ENCODE measurements around the gene VN1R5.

GRCh38 chr1:247224822-247225221, 31.1 kb upstream of the VN1R5 start:
- TF ChIP-seq CTCF (IDR thresholded peaks at IDR 0.05; ENCODE audit: low read depth, low read length, poor library complexity, severe bottlenecking): no peak
- TF ChIP-seq EZH2phosphoT487 (IDR thresholded peaks at IDR 0.05; ENCODE audit: borderline replicate concordance, low read length): no peak
